Cardiac fibroblast (primary cell): ENCODE data around the gene PRKCD.
A peak's percentile ranks its signal among the peaks of the same experiment; 100 is the strongest.

ENCODE experiments used
- DNase-seq, 2 donors: peaks; one replicate each; pipeline versions ENCODE4 v3.0.0 to v3.0.0-alpha.2; 2010; ENCODE audit warnings: low read depth in 2 of 2
- H3K4me3 ChIP-seq, 2 donors: replicated peaks in 1 of 2; 1 replicate in 1 of 2; 2 replicates in 1 of 2; pipeline ENCODE4 v1.5.1; 2011; ENCODE audit warnings: low read depth in 2 of 2, low read length in 2 of 2, mild to moderate bottlenecking in 2 of 2, moderate library complexity in 1 of 2
- CTCF ChIP-seq: IDR thresholded peaks from one replicate; pipeline ENCODE4 v1.5.1; 2011; ENCODE audit warnings: low read depth, mild to moderate bottlenecking, low read length, inconsistent platforms

Gene PRKCD

GRCh38 chr3:53191836-53192480 is 30.9 kb downstream of the PRKCD start:
- DNase-seq, result no peak
- H3K4me3 ChIP-seq, result no peak overlapping the region
- TF ChIP-seq CTCF, result no peak

- TF ChIP-seq CTCF, result no peak
- no peak for DNase-seq
- H3K4me3 ChIP-seq, result no peak overlapping the region
Measured at GRCh38 chr3:53192608-53193007, 31.6 kb downstream of the PRKCD start.

GRCh38 chr3:53193466-53194209 is 32.6 kb downstream of the PRKCD start:
- TF ChIP-seq CTCF, result no peak
- no peak overlapping the region for H3K4me3 ChIP-seq
- DNase-seq, result peak in 1 of 2 donors; percentile 47

DNA sequence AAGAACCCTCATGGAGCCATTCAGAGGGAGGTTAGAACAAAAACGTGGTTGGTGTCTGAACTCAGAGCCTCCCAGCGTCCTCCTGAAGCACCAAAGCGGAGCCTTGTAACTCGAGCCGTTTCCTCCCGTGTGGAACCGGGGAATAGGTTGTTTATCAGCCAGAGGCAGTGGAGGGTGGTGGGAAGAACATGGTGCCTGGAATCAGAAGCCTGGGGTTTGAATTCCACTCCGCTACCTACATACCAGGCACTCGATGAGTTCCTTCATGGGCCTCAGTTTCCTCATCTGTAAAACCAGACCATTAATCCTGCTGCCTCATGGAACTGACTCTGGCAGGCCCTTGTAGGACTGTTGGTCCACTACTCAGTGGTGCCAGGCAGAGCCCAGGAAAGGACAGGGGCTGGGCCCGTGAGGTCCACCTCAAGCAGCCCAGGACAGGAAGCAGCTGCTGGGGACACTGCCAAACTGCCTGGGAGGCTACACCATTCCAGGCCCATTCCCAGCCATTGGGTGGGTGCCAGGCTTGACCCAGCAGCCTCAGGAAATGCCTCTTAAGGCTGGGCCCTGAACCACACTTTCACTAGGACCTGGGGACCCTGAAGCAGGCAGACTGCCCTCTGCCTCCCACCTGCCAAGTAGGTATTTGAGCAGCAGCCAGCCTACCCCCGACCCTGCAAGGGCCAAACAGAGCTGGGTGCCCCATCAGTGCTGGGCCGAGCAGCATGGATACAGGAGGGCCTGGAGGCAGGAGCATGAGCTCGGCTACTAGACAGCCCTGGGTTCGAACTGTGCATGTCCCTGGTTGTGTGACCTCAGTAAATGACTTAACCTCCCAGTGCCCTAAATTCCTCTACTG is 33.4 kb downstream of the PRKCD start:
- TF ChIP-seq CTCF, result no peak
- peak; percentile 35 to 76 for DNase-seq

DNA sequence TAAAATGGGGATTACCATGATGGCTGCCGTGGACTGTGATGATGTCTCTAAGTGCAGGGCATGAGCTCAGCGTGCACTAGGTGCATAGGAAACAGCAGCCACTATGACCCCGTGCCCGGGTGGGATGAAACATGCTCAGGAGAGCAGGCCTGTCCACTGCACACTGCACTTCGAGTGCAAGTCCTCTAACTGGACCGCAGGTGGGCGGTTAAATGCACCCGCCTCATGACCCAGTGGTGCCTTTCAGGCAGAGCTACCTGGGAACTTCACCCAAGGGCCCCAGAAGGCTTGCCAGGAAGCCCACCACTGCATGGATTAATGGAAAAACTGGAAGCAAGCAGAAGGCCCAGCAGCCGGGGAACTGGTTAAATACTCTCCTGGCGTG is 34.0 kb downstream of the PRKCD start:
- H3K4me3 ChIP-seq, result no peak overlapping the region
- no peak for TF ChIP-seq CTCF

More for the DNA sequence above, 33.4 kb downstream of the PRKCD start:
- no peak overlapping the region for H3K4me3 ChIP-seq

GRCh38 chr3:53195602-53196574 is 34.9 kb downstream of the PRKCD start:
- no peak overlapping the region for H3K4me3 ChIP-seq

More for the DNA sequence above, 34.0 kb downstream of the PRKCD start:
- DNase-seq, result no peak

More at GRCh38 chr3:53195602-53196574, 34.9 kb downstream of the PRKCD start:
- TF ChIP-seq CTCF, result peak; percentile 99
- DNase-seq, result peak; percentile 45 to 52
